Keratinocyte (primary cell): ENCODE data around the gene SEMA3F. TPM values are rescaled to one million over a fixed set of nuclear protein-coding genes. Genes with fewer than 3 reads are reported as not detected.

Source experiments
- DNase-seq: peaks from one replicate; pipeline ENCODE4 v3.0.0-alpha.2; 2011; ENCODE audit warnings: low read depth, missing footprints, low spot score
- FAIRE-seq: peaks from 2 replicates; lab custom pipeline; 2011; peaks lifted over from hg19 to GRCh38; lab: Jason Lieb, UNC
- H2AFZ ChIP-seq: 2 replicates; pipeline ENCODE4 v1.6.0; 2012; ENCODE audit warnings: low read length, control low read depth, inconsistent platforms; ENCODE audit not compliant: control insufficient read depth
- H3K27ac ChIP-seq: 2 replicates; pipeline ENCODE4 v1.5.1; 2011; ENCODE audit warnings: low read length; ENCODE audit not compliant: control insufficient read depth, insufficient read depth
- H3K27me3 ChIP-seq: 3 replicates; pipeline ENCODE4 v1.6.0; 2011; ENCODE audit warnings: low read length; ENCODE audit not compliant: control insufficient read depth, insufficient read depth; ENCODE audit errors: extremely low read depth
- H3K36me3 ChIP-seq, 2 experiments: 2 replicates in 1 of 2; 3 replicates in 1 of 2; pipeline ENCODE4 v1.5.1; 2011; ENCODE audit warnings: low read length in 2 of 2, mild to moderate bottlenecking in 1 of 2; ENCODE audit not compliant: control insufficient read depth in 2 of 2, insufficient read depth in 2 of 2; ENCODE audit errors: extremely low read depth in 1 of 2
- H3K4me1 ChIP-seq: 3 replicates; pipeline ENCODE4 v1.5.1; 2011; ENCODE audit warnings: low read length; ENCODE audit not compliant: control insufficient read depth, insufficient read depth; ENCODE audit errors: extremely low read depth
- H3K4me2 ChIP-seq: 3 replicates; pipeline ENCODE4 v1.6.0; 2011; ENCODE audit warnings: low read depth, low read length; ENCODE audit not compliant: control insufficient read depth, insufficient read depth; ENCODE audit errors: extremely low read depth
- H3K4me3 ChIP-seq, 3 experiments: fragments of 200-600 bp in 1 of 3; sonication (generic) in 1 of 3; 2 replicates in 2 of 3; 3 replicates in 1 of 3; pipeline ENCODE4 v1.5.1; 2011 to 2016; ENCODE audit warnings: low read length in 3 of 3, mild to moderate bottlenecking in 3 of 3, control low read depth in 2 of 3, inconsistent platforms in 1 of 3, low read depth in 1 of 3, mixed read lengths in 1 of 3, mixed run types in 1 of 3, moderate library complexity in 1 of 3; ENCODE audit not compliant: control insufficient read depth in 2 of 3, insufficient read depth in 2 of 3; ENCODE audit errors: extremely low read depth in 1 of 3
- H3K79me2 ChIP-seq: 2 replicates; pipeline ENCODE4 v1.6.0; 2012; ENCODE audit warnings: low read length; ENCODE audit not compliant: control insufficient read depth, insufficient read depth
- H3K9ac ChIP-seq: 3 replicates; pipeline ENCODE4 v1.6.0; 2011; ENCODE audit warnings: low read length; ENCODE audit not compliant: control insufficient read depth, insufficient read depth; ENCODE audit errors: extremely low read depth
- H3K9me1 ChIP-seq: 3 replicates; pipeline ENCODE4 v1.6.0; 2011; ENCODE audit warnings: low read length; ENCODE audit not compliant: control insufficient read depth, insufficient read depth; ENCODE audit errors: extremely low read depth
- H3K9me3 ChIP-seq: 2 replicates; pipeline ENCODE4 v1.5.1; 2012; ENCODE audit warnings: low read depth, low read length; ENCODE audit not compliant: control insufficient read depth
- H4K20me1 ChIP-seq: 3 replicates; pipeline ENCODE4 v1.6.0; 2011; ENCODE audit warnings: low read length; ENCODE audit not compliant: control insufficient read depth, insufficient read depth; ENCODE audit errors: extremely low read depth
- EZH2 ChIP-seq: IDR thresholded peaks from one replicate; pipeline ENCODE4 v1.6.1; 2012; ENCODE audit warnings: inconsistent platforms, mild to moderate bottlenecking, low read length, moderate library complexity
- dilution Hi-C: fragments of 300-500 bp; cut with MboI; formaldehyde crosslinking; loops from one replicate; pipeline ENCODE4 v1.7.0; 2020; ENCODE audit warnings: low sequenced_read_pairs; ENCODE audit not compliant: extremely low pct_ligation_motif_present
- polyA plus RNA-seq, 5 experiments: library from polyadenylated mRNA; depleted of rRNA in 3 of 5; stranded (reverse) in 3 of 5; stranded (forward) in 1 of 5; unstranded in 1 of 5; fragments of >200 nt; gene quantifications; 1 replicate in 1 of 5; 2 replicates in 3 of 5; 3 replicates in 1 of 5; pipeline versions ENCODE4 v1.2.1 to v1.2.3, GENCODE V29; 2011 to 2012; ENCODE audit warnings: missing spikeins in 2 of 5, low read depth in 1 of 5, low replicate concordance in 1 of 5
- TF ChIP-seq, protein P1 (sequence below), 3 experiments: IDR thresholded peaks in 1 of 3; conservative IDR thresholded peaks in 1 of 3; optimal IDR thresholded peaks in 1 of 3; 2 replicates in 2 of 3; 3 replicates in 1 of 3; pipeline versions ENCODE3 to v1.5.1; 2011; ENCODE audit warnings: low read length in 3 of 3, mild to moderate bottlenecking in 3 of 3, moderate library complexity in 2 of 3, control low read depth in 1 of 3, inconsistent platforms in 1 of 3; ENCODE audit not compliant: insufficient read depth in 2 of 3; ENCODE audit errors: extremely low read depth in 1 of 3

Gene SEMA3F
- polyA plus RNA-seq, 1 donor (not counting 4 experiments of a cell fraction or from before 2014, with no cell fraction given): 72.8 TPM

DNA sequence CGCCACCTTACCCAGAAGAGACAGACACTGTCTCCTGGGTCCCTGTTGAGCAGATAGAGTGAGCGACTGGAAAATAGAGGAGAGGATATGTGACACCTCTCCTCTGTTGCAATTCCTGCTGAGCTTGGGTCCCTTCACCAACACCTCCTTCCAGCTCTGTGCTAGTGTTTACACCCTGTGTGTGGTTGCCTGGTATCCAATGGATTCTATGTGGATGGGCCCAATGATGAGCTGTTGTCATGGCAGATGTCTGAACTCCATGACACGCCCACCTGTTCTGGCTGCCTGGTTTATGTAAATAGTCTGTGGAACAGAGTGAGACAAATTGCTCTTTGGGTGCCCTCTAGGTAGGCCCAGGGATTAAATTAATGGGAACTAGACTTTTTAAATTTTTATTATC lies 42.7 kb upstream of the SEMA3F start:
- no peaks in the 10 kb centered on the region for H3K9me3 ChIP-seq
- peaks cover 52 to 58% of the 10 kb centered on the region in 2 experiments for H3K36me3 ChIP-seq
- no peaks in the 10 kb centered on the region for H4K20me1 ChIP-seq
- H3K4me1 ChIP-seq: no peaks in the 10 kb centered on the region
- no peak overlapping the region for H3K27ac ChIP-seq
- H3K27me3 ChIP-seq: no peaks in the 10 kb centered on the region
- peaks cover 1% of the 10 kb centered on the region for H3K79me2 ChIP-seq
- no peak overlapping the region for H3K4me2 ChIP-seq
- H3K9me1 ChIP-seq: no peaks in the 10 kb centered on the region
- dilution Hi-C loops: no loop called here
- no peak overlapping the region for H2AFZ ChIP-seq
- TF ChIP-seq, protein P1, sequence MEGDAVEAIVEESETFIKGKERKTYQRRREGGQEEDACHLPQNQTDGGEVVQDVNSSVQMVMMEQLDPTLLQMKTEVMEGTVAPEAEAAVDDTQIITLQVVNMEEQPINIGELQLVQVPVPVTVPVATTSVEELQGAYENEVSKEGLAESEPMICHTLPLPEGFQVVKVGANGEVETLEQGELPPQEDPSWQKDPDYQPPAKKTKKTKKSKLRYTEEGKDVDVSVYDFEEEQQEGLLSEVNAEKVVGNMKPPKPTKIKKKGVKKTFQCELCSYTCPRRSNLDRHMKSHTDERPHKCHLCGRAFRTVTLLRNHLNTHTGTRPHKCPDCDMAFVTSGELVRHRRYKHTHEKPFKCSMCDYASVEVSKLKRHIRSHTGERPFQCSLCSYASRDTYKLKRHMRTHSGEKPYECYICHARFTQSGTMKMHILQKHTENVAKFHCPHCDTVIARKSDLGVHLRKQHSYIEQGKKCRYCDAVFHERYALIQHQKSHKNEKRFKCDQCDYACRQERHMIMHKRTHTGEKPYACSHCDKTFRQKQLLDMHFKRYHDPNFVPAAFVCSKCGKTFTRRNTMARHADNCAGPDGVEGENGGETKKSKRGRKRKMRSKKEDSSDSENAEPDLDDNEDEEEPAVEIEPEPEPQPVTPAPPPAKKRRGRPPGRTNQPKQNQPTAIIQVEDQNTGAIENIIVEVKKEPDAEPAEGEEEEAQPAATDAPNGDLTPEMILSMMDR (optimal IDR thresholded peaks at IDR 0.05 in 1 of 3, IDR thresholded peaks at IDR 0.05 in 1 of 3, conservative IDR thresholded peaks at IDR 0.05 in 1 of 3; ENCODE audit: extremely low read depth in 1 of 3, insufficient read depth in 2 of 3, low read length in 3 of 3): no peak
- no peak for TF ChIP-seq EZH2
- no peak overlapping the region for H3K9ac ChIP-seq
- DNase-seq: no peak
- no peak overlapping the region for H3K4me3 ChIP-seq
- no peak for FAIRE-seq

DNA sequence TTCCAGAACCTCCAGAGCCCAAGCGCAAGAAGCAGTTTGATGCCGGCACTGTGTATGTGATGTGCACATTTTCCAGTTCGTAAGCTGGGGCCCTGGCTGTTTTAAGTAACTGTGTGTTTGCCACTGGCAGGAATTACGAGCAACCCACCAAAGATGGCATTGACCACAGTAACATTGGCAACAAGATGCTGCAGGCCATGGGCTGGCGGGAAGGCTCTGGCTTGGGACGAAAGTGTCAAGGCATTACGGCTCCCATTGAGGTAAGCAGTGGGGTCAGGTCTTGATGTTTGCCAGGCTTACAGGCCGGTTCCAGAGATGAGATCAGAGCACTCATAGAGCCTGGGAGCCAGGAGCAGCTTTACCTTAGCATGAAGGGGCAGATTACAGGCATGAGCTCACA lies 38.0 kb upstream of the SEMA3F start:
- no peak overlapping the region for H3K27ac ChIP-seq
- dilution Hi-C loops: no loop called here
- peaks cover 6% of the 10 kb centered on the region for H3K4me1 ChIP-seq
- H3K79me2 ChIP-seq: no peaks in the 10 kb centered on the region
- DNase-seq (no peak), FAIRE-seq (no peak)
- H3K9me1 ChIP-seq: no peaks in the 10 kb centered on the region
- no peak overlapping the region for H2AFZ ChIP-seq
- H3K9ac ChIP-seq: no peak overlapping the region
- TF ChIP-seq, protein P1 (optimal IDR thresholded peaks at IDR 0.05 in 1 of 3, IDR thresholded peaks at IDR 0.05 in 1 of 3, conservative IDR thresholded peaks at IDR 0.05 in 1 of 3; ENCODE audit: extremely low read depth in 1 of 3, insufficient read depth in 2 of 3, low read length in 3 of 3): no peak
- TF ChIP-seq EZH2: no peak
- no peaks in the 10 kb centered on the region for H3K27me3 ChIP-seq
- peaks cover 52 to 54% of the 10 kb centered on the region in 2 experiments for H3K36me3 ChIP-seq
- H3K4me3 ChIP-seq: no peak overlapping the region
- peaks cover 6% of the 10 kb centered on the region for H4K20me1 ChIP-seq
- no peaks in the 10 kb centered on the region for H3K9me3 ChIP-seq
- no peak overlapping the region for H3K4me2 ChIP-seq
